A673 (cell line): Measurements from ENCODE around the gene CLHC1.

Experiments
- CTCF ChIP-seq: fragments of 300-800, 200-600 bp; sonication (generic); conservative IDR thresholded peaks from 2 replicates; pipeline ENCODE4 v1.5.1; 2017; ENCODE audit warnings: low read depth, mild to moderate bottlenecking, antibody characterized with exemption, low read length, moderate library complexity, mixed read lengths
- EZH2 ChIP-seq: fragments of 200-600 bp; sonication (generic); IDR thresholded peaks from 2 replicates; pipeline ENCODE4 v1.6.1; 2017; ENCODE audit warnings: borderline replicate concordance, low read depth, mild to moderate bottlenecking, mixed read lengths, antibody characterized with exemption, low read length; ENCODE audit not compliant: poor library complexity, severe bottlenecking

GRCh38 chr2:55224761-55225261 lies 7.3 kb downstream of the CLHC1 start:
- TF ChIP-seq CTCF (no peak), EZH2 (no peak)
